Stimulated activated CD8-positive, alpha-beta memory T cell treated with anti-CD3 and anti-CD28 coated beads, Interleukin-15, amount 100 ng/mL, for 1 hour (primary cell): ENCODE results near the gene MRTFA.

Experiments
- DNase-seq: peaks from one replicate; pipeline ENCODE4 v3.0.0-alpha.2; 2020; ENCODE audit warnings: low read depth

The MRTFA gene

DNA sequence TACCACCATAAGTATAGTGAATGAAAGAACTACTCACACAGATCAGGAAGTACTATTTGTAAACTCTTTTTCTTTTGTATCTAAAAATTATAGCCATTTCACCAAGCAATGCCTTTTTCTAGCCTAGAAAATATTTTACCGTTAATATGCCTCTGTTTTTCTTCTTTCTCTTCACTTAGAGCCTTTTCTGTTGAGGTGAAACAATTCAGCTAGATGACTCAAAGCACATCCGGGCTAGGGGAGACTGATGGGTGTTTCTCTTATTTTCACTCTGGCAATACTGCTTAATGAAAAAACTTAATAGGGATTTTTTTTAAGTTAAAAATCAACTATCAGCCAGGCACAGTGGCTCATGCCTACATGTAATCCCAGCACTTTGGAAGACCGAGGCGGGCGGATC lies 172.8 kb downstream of the MRTFA start:
- DNase-seq = no peak

DNA sequence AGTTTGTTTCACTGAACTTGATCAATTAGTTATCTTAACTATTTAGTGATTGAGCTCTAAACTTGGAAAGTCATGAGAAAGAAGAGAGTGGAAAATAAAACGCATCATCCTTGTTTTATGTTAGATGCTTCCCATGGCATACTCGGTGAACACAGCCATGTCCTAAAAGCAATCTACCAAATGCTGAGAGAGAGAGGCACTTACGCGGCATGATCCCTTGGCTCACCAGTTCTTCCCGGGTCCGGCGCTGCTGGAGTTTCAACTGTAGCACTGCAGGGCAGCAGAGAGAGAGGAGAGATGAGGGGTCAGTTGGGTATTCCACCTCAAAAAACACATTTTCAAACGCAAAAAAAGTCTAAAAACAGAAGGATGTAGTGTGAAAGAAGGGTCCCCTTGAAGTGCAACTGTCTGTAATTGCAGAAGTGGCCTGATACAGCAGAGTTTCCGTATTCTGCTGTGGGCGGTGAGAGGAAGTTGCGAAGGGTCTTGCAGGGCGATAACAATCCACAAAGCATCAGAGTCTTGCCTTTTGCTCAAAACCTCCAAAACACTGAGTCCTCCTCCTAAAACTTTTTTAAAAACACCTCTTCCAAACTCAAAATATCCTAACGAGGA lies 173.4 kb downstream of the MRTFA start:
- no peak for DNase-seq

DNA sequence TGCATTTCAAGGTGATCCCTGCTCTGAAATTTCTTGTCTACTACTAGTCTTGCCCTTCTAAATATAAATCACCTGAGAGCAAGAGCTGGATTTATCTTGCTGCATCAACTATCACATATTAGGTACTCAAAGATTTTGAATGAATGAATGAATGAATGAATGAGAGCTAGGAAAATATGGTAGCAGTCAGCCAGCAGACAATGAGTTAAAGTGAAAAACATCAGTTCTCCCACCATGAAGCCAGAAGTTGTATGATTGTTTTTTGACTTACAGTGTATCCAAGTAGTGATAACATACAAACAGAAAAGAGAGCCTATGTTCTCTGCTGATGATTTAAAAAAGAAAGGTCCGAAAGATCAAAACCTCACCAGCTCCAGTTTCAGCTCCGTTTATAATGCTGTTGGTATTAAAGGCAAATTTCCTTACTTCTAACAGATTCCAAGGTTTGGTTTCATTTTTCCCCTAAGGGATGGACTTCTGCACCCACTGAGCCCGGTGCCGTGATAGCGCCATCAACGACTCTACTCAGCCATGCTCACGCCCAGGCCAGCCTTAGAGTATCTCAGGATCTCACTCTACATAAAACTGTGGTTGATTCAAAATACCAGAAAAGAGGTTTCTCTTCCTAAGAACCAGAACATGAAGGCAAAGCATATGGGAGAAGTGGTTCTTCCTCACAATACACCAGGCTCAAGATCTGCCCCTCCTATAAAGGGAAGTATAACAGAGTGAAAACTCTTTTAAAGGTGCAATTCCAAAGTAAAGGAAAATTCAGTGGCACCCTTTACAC lies 174.1 kb downstream of the MRTFA start:
- no peak for DNase-seq

DNA sequence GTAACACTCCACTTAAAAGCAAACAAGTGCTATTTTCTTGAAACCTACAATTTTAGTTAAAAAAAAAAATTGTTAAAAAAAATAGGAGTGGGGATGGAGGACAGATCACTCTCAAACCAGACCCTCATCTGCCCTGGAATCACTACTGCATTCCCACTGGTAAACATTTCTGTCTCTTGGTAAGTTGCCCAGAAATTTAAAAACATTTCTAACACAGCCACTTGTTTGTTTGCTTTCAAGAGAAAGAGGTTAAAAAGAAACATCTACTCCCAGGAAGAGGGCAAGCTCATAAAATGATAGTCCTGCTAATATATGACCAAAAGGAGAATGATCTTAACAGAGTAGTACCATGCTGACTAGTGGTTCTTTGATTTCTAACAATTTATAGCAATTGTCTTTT lies 182.8 kb downstream of the MRTFA start:
- no peak for DNase-seq

DNA sequence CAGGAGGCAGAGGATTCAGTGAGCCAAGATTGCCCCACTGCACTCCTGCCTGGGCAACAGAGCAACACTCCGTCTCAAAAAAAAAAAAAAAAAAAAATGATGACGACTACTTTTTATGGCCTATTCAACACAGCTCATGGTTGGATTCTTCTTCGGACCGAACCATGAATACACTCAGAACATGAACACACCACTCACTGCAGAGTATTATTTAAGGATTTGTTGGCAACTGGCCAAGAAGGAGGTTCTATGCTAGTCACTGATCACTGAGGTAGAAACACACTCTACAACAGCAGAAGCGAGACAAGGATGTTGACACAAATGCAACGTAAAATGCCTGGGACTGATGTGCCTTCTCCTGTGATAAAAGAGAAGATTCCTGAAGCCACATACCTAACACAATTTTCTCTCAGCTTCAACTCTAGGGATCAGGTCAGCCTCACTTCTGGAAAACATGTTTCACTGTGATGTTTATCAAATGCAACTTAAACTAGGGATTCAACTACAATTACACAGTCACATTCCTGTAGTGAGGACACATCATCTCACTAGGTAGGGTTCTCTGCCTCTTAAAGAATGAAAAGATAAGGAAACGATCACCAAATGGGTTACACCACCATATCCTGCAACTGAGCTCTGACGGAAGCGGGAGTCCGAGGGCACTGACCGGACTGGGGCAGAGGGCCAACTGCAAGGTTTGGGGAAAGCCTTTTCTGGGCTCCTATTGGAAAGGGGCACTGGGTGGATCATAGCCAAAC lies 183.6 kb downstream of the MRTFA start:
- DNase-seq = no peak

DNA sequence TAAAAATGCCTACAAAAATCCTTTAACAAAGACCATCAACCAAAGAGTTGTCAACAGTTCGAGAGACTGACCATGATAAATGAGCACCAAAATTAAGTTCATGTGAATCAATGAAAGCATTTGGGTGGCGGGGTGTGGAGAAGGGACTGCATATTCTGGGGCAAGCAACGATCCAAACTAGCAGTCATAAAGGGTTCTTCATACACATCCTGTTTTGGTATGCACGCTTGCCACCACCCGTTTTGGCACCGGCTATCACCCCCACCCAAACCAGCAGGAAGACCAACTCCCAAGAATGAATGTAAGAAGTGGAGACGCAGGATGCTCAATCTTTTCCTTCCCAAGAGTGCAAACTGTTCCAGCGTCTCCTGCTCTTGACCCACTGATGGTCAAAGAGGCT lies 185.3 kb downstream of the MRTFA start:
- DNase-seq = no peak

DNA sequence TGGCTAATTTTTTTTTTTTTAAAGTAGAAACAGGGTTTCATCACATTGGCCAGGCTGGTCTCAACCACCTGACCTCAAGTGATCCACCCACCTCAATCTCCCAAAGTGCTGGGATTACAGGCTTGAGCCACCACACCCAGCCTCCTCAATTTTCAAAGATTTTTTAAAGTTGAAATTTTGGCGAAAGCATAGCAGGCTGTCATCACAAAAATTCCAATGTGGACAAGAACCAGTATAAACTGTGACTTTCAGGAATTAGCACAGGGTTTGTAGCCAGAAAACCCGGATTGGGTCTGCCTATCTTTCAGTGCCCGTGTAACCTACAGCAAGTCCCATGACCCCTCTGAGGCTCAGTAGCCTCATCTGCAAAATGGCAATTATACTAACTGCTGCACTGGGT lies 185.9 kb downstream of the MRTFA start:
- no peak for DNase-seq

DNA sequence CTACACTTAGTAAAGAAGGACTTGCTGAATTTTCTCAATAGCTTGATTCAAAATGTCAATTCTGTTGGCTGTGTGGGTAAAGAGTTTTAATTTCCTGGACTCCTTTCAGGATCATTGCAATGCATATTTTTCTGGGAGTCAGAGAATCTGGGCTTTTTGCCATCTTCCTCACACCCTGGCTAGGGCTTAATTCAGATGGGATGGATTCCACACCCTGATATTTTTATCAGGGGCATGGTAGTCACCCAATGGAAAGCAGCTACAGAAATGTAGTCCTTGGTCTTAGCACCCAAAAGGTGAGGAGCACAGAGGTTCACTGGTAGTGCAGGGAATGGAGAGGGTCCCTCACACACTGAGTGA lies 186.9 kb downstream of the MRTFA start:
- no peak for DNase-seq

DNA sequence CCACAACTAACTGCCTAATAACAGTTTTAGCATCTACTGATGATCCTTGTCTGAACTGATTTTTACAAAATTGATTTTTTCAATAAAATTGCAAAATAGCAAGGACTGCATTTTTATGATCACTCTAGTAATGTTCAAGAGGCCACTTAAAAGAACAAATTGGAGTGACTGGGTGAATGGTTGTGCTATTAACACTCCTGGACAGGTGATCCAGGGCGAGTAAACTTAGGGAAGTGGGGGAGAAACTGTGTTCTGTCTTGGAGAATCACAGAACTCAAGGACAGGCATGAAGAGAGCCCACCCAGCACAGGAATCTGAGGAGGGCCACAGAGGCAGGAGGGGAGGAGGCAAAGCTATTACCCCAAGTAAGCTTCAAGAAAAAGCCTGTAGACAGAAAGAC lies 190.3 kb downstream of the MRTFA start:
- no peak for DNase-seq

DNA sequence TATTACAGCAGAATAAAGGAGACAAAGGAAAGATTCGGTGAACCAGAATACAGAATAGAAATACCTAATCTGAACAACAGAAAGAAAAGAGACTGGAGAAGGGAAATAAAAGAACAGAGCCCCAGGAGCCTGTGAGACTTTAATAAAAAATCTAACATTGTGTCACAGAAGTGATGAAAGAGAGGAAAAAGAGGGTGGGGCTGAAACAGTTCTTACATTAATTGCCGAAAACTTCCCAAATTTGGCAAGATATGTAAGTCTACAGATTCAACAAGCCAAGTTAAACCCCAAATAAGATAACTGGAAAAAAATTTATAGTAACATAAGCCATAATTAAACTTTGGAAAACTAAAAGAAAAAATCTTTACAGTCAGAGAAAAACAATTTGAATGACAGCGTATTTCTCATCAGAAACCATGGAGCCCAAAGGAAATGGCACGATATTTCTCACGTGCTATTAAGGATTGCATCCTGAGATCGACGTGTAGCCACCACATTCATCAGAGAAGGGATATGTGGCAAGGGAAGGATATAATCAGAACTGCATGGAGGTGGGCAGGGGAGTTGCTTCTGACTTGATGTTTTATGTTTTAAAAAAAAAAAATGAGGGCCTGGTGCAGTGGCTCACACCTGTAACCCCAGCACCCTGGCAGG lies 192.2 kb downstream of the MRTFA start:
- no peak for DNase-seq

DNA sequence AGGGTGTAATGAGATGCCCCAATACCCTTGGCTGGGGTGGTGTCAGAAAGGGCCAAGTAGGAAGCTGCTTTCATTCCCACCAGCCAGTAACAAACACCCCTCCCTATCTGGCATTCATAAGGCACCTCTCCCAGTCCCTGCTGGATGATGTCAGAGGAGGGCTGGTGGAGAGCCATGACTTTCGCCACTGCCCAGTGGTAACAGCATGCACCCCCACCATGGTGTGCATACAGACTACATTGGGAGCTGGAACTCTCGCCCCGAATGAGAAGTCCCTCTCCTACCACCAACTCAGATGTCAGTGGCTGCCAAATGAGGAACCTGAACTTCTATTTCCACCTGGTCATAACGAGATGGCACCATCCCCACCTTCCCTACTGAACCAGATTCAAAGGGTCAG lies 192.8 kb downstream of the MRTFA start:
- DNase-seq = no peak

DNA sequence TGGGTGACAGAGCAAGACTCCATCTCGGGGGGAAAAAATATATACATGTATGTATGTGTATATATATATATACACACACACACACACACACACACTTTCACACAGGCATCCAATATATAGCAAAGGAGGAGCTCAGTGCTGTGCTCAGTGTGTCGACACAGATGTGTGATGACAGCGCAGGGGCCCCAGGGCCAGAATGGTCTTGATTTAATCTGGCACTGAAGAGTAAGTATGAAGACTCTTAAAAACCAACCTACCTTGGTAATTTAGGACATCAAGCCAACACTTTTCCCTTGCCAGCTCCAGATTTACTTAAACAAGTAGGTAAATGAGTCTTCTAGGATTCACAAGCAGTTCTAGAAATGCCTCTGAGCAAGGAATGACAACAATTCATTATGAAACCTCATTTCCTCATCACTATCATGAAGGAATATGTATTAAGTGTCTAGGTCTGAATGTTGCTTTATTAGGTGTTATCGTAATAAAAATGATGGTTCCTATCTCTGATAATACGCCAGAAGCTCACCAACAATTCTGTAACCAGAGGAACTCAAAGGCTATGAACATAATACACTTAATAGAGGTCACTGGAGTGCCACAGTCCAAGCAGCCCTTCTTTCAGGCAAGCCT lies 194.6 kb downstream of the MRTFA start:
- DNase-seq = no peak

DNA sequence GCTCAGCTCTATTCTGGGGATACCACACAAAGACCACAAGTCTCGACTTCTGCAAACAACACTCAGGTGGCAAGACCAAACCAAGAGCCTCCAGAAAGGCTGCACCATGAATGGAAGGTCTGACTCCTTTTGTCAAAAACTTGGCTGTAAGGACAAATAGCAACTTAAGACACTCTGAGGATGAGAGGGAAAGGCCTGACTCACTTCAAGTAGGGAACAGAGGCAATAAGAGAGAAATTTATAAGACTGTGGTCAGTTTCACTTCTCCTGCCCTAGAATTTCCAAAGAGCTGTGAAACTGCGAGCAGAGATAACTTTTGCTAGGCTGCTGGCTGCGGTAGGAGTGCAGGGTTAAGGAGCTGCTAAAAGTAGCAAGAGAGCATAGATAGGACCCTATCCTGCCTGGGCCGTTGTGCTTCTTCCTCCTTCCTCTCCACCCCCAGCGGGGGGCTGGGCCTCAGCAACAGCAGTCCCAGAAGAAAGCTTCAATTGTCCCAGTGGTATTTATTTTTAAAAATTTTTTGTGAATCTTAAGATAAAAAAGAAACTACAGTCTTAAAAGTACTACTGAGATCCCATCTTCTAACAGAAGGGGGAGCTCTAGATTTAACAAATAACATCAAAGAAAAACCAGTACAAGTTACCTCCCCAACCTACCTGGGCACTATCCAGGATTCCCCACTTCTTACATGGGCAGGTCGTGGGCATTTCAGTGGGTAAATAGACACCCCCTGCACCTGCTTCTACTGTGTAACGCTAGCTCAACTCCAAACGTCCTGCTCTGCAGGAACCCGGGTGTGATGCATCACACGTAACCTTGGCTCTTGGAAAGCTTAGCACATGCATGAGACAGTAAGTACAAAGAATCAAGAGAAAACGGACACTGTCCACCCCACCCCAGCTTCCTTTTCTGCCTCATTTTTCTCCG lies 199.8 kb downstream of the MRTFA start:
- DNase-seq = no peak

DNA sequence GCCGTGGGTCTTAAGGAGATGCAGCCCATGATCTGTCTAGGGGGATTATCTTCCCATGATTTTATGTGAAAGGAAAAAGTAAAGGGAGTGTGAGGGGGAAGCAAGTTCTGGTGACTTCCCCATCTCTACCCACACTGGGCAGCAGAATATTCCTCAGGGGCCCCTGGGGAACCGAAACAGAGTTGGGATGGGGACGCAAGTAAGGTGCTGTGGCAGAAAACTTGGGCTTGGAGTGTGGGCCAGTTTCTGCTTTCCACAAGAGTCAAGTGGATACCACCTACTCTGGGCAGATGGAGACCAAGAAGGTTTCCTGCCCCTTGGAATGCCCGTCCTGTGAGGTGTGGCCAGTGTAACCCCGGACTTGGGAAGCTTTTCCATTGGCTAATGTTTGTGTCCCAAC lies 201.8 kb downstream of the MRTFA start:
- no peak for DNase-seq

DNA sequence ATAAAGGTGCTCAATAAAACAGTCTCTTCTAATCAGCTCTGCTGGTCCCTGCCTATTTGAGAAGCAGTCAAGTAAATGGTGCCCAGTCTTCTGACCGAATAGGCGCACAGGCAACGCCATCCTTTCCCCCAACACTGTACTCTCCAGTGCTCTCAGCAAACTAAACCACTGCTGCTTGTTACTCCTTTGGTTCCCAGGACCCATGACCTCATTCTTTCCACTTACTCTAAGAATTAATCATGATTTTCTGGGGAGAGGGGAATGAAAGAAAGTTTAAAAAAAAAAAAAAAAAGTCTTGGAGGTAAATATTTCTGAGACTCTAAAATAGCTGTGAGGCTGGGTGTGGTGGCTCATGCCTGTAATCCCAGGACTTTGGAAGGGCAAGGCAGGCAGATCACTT lies 202.4 kb downstream of the MRTFA start:
- DNase-seq = no peak

DNA sequence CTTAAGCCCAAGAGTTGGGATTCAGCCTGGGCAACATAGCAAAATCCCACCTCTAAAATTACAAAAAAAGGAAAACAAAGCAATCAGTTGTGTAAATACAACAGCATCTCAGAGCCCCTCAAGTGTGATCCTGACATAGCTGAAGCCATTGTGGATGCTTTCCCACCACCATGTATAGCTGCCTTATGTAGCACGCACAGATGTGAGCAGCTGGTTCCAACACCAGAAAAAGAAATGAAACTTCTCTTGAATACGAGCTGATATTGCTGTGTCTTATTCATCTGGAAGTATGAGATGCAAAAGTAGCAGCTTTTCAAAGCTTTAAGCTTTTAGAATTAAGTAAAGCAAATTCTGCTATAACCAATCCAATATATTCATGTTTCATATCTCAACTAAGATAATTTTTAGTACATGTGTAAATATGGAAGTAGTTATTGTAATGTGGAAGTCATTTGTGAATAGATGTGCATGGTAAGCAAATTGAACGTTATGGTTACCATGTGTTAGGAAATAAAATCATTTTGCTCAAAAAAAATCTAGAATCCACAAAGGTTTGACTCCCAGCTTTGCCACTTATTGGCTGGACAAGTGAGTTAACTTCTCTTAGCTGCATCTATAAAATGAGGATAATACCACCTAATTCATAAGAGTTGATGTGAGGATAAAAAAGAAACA lies 203.0 kb downstream of the MRTFA start:
- DNase-seq = no peak

DNA sequence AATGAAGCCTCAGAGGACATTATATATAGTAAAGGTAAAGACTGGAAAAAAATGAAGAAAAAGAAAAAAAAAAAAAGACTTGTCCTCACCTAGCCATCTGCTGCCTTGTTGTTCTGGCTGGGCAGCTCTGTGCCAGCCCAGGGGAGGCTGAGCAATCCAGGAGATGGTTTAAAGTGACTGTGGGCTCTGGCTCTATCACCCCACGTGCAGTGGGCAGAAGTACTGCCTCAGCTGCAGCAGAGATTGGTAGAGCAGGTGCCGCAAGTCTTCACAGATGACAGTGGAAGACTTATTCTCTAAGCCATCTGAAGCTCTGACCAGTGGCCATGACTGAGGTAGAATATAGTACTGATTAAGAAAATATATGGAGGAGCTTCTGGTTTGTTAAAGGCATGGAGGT lies 203.9 kb downstream of the MRTFA start:
- no peak for DNase-seq

DNA sequence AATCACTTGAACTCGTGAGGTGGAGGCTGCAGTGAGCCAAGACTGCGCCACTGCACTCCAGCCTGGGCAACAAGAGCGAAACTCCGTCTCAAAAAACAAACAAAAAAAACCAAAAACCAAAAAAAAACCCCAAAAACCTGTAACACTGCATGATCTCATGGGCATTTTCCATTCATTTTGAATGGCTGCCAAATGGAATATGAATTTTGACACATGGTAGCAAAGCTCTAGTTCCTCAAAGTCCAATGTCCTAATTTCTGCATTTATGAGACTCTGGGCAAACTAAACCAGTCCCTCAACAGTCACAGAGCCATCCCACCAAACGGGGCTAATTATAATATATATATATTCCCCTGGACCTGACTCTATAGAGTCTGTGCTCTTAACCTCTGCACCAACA lies 204.4 kb downstream of the MRTFA start:
- DNase-seq = no peak

DNA sequence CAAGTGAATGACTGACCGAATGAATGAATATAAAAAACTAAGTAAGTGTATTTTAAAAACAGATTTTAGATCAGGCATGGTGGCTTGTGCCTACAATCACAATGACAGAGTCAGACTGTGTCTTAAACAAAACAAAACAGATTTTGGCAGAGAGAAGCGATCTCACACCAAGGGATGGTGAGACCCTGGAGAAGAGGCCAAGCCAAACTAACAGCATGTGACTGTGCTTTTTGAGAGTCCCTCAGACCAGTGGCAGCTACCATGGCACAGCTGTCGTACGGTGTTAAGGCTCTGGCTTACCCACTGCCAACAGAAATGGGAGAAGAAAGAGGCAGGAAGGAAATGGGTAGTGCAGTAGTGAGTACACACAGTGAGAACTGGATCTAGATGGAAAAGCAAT lies 205.5 kb downstream of the MRTFA start:
- DNase-seq = no peak

DNA sequence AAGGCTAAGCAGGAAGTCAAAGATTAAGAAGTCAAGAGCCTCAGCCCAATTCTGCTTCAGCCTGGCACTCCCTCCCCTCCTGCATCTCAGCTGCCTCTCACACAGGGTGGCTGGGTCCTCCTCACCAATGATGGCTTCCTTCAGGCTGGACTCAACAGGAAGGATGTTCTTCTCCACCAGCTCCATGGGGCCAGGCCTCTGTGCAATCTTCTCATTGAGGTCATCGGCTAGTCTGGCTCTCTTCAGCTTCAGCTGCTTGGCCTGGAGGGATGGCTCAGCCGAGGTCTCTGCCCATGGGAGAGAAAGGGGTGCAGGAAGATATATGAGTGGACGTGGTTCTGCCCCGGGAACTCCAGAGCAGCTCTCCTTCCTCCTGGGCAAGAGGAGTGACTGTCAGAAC lies 207.0 kb downstream of the MRTFA start:
- no peak for DNase-seq

DNA sequence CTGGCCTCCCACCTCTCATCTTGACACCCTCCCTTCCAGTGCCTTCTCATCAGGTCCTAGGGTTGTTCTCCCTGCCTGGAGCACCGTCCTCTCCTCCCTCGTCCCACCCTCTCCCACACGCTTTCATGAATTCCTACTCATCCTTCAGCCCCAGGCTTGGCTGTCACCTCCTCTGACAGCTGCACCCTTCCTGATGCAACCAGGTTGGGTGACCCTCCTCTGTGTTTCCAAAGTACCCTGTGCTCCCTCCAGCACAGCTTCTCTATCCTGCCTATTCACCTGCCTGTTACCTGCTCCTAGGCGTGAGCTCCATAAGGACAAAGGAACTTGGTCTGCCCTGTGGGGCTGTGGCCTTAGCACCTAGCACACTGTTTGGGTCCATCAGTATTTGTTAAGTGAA lies 207.7 kb downstream of the MRTFA start:
- no peak for DNase-seq
